ENCODE measurements around the gene SMIM23.

Gene SMIM23

DNA sequence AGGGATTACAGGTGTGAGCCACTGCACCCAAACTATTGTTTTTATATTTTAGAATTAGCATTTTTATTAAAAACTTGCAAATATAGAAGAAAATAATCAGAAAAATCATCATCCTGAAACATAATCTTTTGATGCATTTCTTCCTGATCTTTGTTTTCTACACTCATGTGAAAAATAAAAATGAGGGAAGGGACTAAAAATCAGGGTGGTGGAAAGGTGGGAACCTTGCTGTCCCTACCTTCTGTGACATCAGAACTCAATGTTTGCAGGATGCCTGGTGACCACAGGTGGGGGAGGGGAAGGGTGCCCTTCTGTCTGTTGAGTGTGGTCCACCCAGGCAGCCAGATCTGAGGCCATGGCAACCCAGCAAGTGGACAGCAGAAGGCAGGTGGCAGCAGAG, at the start of gene SMIM23:
SMIM23 (plus strand) TSS at position 301 of the 400 bp plus-strand sequence; CDS start at position 356, 55 bp downstream.
- DNase-seq (ENCODE audit: low read depth in 2 of 2) = no peak

DNA sequence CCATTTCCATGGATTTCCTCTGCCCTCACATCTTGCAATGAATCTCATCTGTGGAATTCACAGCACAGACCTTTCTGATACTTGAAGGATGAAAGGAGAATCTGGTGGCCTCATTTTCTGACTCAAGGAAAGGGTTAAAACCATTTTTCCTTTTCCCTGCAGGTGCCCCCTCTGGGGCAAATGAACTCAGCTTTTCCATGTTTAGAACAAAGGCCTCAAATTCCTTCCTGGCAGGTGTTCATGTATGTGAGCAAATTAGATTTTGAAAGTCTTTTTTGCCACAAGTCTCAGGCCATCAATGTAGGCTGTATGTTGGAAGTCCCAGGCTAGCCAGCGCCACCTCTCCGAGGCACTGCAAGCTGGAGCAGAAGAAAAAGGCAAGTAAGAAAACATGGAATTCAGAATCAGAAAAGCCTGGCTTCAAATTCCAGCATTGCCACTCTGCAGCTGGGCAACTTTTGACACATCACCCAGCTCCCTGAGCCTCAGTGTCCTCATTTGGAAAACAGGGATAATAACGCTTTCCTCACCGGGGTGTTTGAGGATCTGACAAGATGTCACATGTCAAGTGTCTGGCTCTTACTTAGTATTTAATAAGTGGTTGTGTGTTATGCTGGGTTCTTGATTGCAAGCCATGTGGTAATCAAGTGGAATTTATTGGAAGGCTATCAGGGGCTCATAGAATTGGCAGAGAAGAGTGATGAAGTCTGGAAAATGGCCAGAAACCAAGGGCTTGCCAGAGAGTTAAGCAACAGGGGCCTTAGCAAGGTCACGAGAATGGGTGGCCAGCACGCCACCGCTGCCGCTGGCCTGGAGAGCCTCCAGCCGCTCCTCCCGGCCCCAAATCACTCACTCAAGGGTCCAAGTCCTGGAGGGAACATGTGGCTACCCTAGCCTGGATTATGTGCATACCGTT, 48.4 kb upstream of the SMIM23 start:
- no peak for DNase-seq (ENCODE audit: low read depth in 2 of 2)

DNA sequence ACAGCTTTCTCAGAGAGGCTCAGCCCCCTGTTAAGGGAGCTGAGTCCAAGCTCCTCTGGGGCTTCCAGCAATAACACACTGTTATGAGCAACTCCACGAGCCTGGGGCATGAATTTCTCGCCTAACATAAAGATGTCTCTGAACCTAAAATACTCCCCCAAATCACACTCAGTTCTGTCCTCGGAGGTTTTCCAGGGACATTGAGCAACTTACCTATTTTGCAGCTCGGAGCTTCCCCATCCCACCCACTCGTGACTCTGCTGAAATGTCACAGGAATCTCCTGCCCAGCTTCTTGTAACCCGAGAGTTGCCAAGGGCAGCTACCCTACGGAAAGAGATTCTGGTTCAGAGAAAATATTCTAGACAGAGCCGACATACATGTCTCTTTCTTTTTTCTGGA, 47.1 kb upstream of the SMIM23 start:
- no peak for DNase-seq (ENCODE audit: low read depth in 2 of 2)

DNA sequence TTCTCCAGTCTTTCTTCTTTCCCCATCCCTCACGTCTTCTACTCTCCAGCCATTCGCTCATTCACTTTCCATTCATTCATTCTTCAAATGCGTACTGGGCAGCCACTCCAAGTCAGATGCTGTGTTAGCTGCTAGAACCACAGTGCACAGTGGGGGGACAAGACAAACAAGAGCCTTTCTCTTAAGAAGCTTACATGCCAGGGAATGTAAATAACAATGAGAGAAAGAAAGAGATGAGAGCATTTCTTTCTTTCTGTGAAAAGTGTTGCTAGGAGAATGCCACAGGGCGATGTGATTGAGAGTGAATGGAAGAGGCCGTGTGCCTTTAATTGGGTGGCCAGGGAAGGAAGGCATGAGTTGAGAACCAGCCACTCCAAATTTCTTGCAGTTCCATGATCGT, 46.3 kb upstream of the SMIM23 start:
- DNase-seq (ENCODE audit: low read depth in 2 of 2) = no peak

DNA sequence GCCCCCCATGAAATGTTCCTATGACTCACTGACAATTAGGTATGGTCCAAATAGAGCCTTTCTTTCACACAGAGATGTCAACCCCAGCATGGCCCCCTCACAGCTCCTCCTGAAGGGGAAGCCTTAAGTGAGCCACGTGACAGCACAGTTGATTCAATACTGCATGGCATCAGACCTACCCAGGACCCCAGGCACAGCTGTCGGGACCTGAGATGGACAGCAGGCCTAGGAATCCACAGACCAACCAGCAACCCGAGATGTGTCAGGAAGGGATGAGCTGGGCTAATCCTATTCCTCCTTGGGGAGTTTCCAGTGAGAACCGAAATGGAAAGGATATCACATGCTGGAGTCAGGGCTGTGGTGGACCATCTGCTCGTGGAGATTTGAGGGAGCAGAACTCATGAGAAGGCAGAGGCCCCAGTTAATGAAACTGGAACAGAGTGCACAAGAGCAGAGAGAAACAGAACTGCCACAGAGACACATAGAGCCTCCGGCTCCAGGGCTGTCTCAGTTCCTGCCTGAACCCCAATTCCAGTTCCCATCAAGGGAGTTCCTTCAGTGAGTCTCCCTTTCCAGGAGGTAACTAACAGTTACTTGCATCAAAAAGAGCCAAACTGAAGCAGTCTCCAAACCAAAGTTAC, 42.1 kb upstream of the SMIM23 start:
- DNase-seq (ENCODE audit: low read depth in 2 of 2) = no peak

DNA sequence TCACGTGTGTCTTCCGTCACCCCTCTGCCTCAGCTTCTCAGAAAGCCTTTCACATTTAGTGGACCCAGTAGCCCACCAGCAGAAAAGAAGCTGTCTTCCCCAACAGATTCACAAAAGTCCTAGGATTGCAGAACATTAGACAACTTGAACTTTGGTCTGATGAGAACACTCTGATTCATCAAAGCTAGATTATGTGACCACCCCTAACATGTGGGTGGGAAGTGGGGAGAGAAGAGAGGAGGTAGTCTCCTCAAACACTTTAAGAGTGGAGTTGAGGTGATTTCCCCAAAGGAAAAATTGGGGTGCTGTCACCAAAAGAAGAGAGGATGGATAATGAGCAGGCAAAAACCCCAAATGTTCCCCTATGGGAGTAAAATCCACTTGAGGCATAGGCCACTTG, 41.4 kb upstream of the SMIM23 start:
- no peak for DNase-seq (ENCODE audit: low read depth in 2 of 2)

DNA sequence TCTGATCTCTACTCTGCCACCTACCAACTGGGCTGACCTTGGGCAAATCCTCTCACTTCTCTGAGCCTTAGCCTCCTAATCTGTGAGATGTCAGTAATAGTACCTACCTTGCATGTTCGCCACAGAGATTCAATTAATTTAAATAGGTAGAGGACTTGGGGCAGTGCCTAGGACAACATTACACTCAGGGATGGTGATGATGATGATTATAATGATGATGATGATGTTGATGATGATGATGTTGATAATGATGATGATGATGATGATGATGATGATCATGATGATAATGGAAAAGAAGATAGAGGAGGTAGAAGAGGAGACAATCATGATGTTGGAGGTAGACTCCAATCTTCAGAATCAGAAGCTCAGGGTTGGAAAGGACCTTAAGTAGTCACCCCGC, 40.7 kb upstream of the SMIM23 start:
- DNase-seq (ENCODE audit: low read depth in 2 of 2) = no peak

DNA sequence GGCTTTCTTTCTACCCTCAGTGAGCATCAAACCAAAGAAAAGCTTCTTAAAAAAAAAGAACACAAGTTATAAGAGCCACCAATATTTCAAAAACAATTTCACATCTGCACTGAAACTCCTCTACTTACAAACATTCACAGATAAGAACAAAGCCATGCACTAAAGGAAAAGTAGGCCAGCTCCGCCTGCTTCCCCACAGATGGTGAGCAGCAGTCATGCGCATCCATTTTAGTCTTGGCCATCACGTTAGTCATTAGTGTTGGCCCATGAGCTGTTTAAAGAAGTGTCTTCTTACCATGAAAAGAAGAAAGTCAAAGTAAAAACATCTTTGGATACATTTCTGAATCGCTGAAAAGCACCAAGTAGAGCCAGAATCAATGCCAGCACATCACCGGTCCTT, 40.0 kb upstream of the SMIM23 start:
- DNase-seq (ENCODE audit: low read depth in 2 of 2) = no peak

DNA sequence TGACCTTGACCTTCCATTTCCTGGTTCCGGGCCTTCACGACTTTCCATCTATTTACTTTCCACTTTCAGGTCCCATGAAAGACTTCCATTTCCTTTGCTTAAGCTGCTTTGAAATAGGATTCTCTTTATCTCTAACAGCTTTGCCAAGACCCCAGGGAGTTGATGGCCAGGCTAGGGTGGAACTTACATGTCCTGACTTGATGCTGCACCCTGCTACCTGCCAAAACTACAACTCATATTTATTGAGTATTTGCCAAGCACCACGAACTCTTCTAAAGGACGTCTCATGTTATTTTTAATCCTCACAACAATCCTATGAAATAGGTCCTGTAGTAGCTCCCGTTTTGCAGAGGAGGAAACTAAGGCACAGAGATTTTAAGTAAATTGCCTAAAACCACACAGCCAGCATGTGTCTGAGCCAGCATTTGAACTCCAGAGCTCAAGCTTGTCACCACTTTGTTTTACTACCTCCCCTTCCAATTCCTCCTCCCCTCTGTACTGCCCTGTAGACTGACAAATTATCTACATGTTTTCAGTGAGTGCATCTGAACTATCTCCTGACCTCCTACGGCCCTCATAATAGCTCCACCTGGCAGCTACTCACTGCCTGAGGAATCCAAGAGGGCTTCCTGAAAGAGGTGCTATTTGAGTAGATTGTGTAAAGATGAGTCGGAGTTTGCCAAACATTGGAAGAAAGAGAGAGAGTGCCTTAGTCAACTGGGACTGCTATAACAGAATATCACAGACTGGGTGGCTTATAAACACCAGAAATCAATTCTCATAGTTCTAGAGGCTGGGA, 38.4 kb upstream of the SMIM23 start:
- no peak for DNase-seq (ENCODE audit: low read depth in 2 of 2)

DNA sequence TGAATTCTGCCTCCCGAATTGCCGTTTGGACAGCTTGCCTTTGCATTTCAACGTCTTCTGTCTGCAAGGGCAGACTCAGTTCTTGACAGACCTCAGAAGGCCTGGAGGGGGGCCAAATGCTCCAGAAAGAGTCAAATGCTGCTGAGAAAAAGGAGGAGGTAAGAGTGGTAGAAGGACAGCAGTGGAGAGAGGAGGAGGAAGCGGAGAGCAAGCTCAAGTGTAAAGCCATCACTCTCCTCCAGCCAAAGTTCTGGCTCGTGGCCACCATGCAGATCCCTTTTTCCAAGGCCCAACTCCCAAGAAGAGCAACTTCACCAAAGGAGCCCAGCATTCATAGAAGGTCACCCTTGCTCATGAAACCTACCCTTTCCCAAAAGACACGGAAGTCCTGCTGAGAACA, 36.9 kb upstream of the SMIM23 start:
- no peak for DNase-seq (ENCODE audit: low read depth in 2 of 2)

DNA sequence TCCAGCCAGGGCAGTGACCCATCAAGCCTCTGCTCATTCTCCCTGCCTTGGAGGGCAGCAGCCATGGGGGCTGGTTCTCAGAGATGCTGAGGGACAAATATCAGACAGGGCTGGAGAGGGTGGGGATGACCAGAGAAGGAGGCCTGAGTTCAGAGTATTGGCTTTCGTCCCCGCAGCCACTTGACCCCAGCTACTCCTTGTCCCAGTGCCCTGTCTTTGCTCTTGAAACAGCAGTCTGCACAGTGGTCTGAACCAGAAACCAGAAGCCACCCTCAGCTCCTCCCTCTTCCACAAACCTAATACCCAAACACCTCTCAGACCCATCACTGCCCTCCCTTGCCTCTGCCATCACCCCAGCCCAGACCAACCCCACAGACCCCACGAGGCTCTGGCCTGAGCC, 36.3 kb upstream of the SMIM23 start:
- no peak for DNase-seq (ENCODE audit: low read depth in 2 of 2)

DNA sequence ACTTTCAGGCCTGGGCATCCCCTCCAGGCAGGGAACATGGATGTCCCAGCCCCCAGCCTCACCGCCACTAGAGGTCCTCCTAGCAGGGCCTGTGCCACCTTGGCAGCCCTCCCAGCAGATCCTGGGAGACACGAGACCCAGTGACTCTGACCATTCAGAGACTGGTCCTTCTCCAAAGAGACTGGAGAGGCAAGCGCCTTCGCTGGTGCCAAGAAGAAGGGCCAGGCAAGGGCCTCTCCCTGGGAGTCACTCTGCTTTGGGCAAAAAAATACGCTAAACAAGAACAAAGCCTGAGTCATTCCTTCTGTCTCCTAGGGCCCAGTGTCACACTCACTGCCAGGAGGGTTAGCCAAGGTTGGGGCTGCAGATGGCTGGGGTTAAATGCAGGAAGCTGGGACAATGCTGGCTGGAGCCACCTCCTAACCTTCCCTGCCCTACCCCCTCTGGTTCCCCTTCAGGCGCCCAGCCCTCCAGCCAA, 35.3 kb upstream of the SMIM23 start:
- no peak for DNase-seq (ENCODE audit: low read depth in 2 of 2)

DNA sequence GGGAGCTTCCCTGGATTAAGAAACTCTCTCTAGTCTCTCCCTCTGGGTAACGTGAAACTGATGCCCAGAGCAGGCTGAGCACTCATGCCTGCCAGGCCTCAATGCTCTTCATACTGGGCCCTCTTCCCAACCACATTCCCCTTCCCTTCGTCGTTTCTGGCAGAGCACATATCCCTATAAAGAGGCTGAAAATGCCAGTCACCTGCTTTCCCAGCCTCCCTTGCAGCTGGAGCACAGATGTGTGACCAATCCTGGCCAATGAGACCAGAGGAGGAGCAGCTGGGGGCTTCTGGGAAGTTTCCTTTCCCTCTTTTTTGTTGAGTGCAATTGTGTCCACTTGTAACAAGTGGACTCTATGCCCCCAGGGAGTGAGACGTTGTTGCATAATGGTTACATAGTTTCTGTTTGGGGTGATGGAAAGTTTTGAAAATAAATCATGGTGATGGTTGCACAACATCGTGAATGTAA, 30.2 kb upstream of the SMIM23 start:
- DNase-seq (ENCODE audit: low read depth in 2 of 2) = no peak

DNA sequence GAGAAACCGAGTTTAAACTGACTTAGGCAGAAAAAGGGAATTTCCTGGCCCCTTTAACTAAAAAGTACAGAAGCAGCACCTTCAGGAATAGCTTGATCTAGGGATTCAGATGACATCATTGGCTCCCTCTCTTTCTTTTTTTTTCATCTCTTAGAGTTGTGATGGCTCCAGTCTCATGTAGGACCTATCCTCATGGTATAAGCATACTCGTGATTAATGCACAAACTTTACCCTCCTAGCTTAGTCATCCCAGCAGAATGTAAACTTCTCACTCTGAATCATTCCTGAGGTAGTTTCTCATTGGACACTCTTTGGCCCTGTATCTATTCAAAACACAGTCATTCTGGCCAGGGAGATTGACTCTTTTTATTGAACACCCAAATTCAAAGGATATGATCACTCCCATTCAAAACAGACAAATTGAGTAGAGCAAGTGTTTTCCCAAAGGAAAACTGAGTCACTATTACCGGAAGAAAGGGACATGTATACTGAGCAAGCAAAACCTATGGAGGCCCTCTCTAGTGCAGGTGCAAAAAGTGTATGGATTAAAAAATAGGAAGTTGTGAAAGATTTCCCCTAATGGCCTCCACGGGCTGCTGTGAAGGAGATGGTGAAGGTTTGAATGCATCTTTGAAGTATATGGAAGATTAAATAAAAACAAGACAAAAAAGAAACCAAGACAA, 27.6 kb upstream of the SMIM23 start:
- no peak for DNase-seq (ENCODE audit: low read depth in 2 of 2)

DNA sequence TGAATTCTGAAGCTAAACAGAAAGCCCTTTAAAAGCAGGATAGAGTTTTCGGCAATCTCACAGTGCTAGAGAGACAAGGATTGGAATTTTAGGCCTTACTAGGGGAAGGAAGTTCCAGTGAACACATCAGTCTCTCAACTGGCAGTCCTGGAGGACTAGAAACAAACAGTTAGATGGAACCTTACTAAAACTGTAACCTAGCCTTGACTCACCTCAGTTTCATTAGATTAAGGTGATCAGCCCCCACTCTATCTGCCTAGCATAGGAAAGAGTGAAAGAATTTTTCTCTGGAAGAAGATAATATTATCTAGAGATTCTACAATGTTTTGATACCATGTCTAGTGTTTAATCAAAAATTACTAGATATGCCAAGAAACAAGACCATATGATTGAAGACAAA, 25.8 kb upstream of the SMIM23 start:
- no peak for DNase-seq (ENCODE audit: low read depth in 2 of 2)

DNA sequence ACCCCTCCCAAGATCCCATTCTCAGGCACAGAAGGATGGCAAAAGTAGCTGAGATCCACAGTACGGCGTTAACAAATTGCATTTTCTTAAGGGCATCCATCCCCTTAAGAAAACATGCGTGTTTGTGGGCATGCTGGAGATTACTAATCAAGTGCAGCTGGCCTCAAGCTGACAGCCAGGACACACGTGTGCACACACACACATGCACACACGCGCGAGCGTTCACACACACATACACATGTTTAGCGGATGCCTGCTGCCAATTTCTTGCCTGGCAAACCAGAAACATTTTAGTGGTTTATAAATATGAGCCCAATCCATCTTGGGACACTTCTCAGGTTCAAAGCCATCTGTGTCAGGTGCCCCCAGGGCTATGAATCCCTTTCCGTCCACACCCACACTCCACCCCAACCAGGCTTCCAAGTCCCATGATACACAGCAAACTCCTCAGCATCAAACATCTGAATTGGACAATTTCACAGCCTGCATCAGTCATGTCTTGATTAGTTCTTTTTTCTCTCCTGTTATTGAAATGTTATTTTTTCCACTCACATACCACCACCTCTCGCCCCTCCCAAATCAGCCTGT, 23.5 kb upstream of the SMIM23 start:
- no peak for DNase-seq (ENCODE audit: low read depth in 2 of 2)

DNA sequence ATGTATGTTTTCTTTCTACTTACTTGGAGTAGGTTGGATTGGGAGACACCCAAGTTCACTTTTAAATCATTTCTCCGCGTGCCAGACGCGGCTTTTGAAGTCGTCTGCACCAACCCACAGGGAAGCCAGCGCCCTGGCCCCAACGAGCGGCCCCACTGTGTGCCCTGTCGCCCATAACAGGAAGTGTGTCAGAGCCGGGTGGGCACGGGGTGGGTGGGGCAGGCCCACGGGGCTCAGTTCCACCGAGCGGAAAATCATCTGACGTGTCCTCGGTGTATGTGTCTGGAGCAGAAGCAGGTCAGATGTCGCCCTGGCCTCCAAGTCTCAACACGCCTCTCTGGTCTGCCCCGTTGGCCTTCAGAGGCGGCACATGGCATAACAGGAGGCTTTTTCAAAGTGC, 22.7 kb upstream of the SMIM23 start:
- no peak for DNase-seq (ENCODE audit: low read depth in 2 of 2)

DNA sequence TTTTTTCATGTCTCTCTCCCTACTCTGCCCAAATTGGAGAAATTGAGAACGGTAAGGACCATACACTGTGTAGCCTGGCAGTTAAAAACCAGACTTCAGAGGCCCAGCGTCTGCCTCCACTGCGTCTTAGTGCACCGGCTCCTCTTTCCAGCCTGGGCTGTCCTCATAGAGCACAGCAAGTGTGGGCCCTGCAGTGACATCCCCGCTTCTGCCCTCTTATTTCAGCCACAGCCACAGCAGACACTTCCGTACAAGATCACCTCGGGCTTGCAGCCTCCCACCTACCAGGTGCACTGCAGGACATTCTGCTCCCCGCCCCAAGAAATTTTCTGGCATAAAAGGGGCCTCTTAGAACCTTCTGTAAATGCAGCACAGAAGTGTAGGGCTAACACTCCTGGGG, 21.4 kb upstream of the SMIM23 start:
- DNase-seq (ENCODE audit: low read depth in 2 of 2) = no peak

DNA sequence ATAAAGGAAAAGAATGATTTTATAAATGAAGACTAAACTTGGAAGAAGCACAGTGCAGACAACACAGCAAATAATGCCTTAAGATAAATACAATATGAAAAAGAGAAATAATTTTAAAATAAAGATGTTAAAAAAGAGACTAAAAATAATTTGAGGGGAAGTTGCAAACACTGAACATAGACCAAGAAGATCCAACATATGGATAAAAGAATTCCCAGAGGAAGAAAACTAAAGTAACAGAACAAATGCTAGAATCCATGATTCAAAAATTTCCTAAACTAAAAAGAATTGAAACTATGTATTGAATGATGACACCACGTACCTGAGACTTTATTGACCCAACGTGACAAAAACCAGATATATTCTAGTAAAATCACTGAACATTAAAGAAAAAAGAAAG, 18.7 kb upstream of the SMIM23 start:
- DNase-seq (ENCODE audit: low read depth in 2 of 2) = no peak

DNA sequence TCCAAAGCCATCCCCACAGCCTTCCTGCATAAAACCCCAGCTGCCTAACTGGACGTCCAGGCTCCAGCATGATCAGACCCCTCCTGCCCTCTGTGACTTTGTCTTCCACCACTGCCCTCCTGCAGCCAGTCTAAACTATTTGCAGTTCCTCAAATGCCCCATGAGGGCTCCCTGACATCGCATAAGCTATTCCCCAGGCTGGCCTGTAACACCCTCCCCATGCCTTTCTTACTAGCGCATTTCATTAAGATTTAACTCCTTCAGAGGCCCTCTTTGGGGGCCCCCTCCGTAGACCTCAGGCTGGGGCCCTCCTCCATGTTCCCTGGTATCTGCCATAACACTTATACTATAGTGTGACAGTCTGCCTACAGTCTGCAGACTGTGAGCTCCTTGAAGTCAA, 15.5 kb upstream of the SMIM23 start:
- no peak for DNase-seq (ENCODE audit: low read depth in 2 of 2)

DNA sequence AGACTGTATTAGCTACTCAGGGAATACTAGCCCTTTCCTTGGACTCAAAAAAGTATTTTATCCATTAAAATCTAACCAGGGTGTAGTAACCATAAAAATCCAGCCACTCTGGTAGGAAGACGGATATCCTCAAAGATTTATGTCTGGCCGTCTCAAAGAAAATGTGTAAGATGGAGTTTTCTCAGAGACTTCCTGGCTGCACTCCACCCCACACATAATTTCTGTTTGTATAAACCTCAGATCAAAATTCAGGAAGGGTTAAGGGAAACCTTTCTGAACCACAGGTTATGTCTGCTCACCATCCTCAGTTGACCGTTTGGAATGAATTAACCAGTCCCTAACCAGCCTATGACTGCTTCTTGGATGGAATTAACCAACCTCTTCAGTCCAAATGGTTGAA, 13.8 kb upstream of the SMIM23 start:
- DNase-seq (ENCODE audit: low read depth in 2 of 2) = no peak

Measured in stimulated activated CD8-positive, alpha-beta memory T cell treated with anti-CD3 and anti-CD28 coated beads, Interleukin-7, amount 100 ng/mL, for 1 hour (primary cell).